Spleen (tissue), 11 donors: Measurements from ENCODE around the gene SDC1. TPM values are rescaled to one million over a fixed set of nuclear protein-coding genes. Genes with fewer than 3 reads are reported as not detected.

Experiments
- DNase-seq: peaks from one replicate; pipeline ENCODE4 v3.0.0-alpha.2; 2020
- H3K27ac ChIP-seq, 8 donors: fragments of 200-600 bp; sonication (generic) in 7 of 8; 1 replicate in 4 of 8; 2 replicates in 4 of 8; pipeline versions ENCODE4 v1.5.0 to v1.8.0; 2016 to 2021; ENCODE audit warnings: inconsistent platforms in 4 of 8, mild to moderate bottlenecking in 4 of 8, moderate library complexity in 1 of 8
- H3K27me3 ChIP-seq, 7 donors: fragments of 200-600 bp; sonication (generic) in 6 of 7; replicated peaks in 1 of 7; 1 replicate in 4 of 7; 2 replicates in 3 of 7; pipeline versions ENCODE4 v1.5.0 to v1.8.0; 2016 to 2021; ENCODE audit warnings: inconsistent platforms in 3 of 7, mild to moderate bottlenecking in 1 of 7
- H3K36me3 ChIP-seq, 6 donors: fragments of 200-600 bp; sonication (generic) in 5 of 6; 1 replicate in 4 of 6; 2 replicates in 2 of 6; pipeline versions ENCODE4 v1.5.0 to v1.8.0; 2016 to 2021; ENCODE audit warnings: inconsistent platforms in 2 of 6
- H3K4me1 ChIP-seq, 6 donors: fragments of 200-600 bp; sonication (generic) in 5 of 6; 1 replicate in 3 of 6; 2 replicates in 3 of 6; pipeline versions ENCODE4 v1.5.0 to v1.8.0; 2016 to 2021; ENCODE audit warnings: inconsistent platforms in 3 of 6
- H3K4me3 ChIP-seq, 8 donors: fragments of 200-600 bp; sonication (generic) in 7 of 8; 1 replicate in 4 of 8; 2 replicates in 4 of 8; pipeline versions ENCODE4 v1.5.0 to v1.8.0; 2016 to 2021; ENCODE audit warnings: inconsistent platforms in 4 of 8, mild to moderate bottlenecking in 4 of 8, moderate library complexity in 2 of 8
- H3K9me3 ChIP-seq, 8 donors: fragments of 200-600 bp; sonication (generic) in 7 of 8; 1 replicate in 4 of 8; 2 replicates in 4 of 8; pipeline versions ENCODE4 v1.5.0 to v1.8.0; 2016 to 2021; ENCODE audit warnings: inconsistent platforms in 4 of 8
- CTCF ChIP-seq, 11 experiments: fragments of 200-600 bp in 7 of 11; fragments of 450-650 bp in 4 of 11; sonication (generic) in 4 of 11; IDR thresholded peaks in 8 of 11; conservative IDR thresholded peaks in 3 of 11; 1 replicate in 7 of 11; 2 replicates in 4 of 11; pipeline versions ENCODE4 v1.4.0 to v1.8.0; 2016 to 2021; ENCODE audit warnings: antibody characterized with exemption in 11 of 11, inconsistent platforms in 4 of 11, mild to moderate bottlenecking in 1 of 11
- POLR2A ChIP-seq, 3 donors: fragments of 450-650 bp; IDR thresholded peaks; one replicate each; pipeline ENCODE4 v1.5.1; 2017; ENCODE audit warnings: antibody characterized with exemption in 3 of 3, mild to moderate bottlenecking in 1 of 3
- POLR2AphosphoS5 ChIP-seq, 3 donors: sonication (generic); formaldehyde crosslinking; IDR thresholded peaks; one replicate each; pipeline ENCODE4 v1.5.1; 2017; ENCODE audit warnings: antibody characterized with exemption in 3 of 3
- WGBS, 5 donors: extraction: QIAGEN DNeasy Blood & Tissue Kit in 3 of 5; methylation state at CpG; one replicate each; pipeline versions ENCODE4 v1.1.5 to v1.1.7; 2013 to 2018; 5-methylcytosine and 5-hydroxymethylcytosine counted together
- intact Hi-C: fragments of 100-400 bp; cut with DNase I; formaldehyde crosslinking; loops from one replicate; pipeline ENCODE4 v1.15.0; 2023; ENCODE audit warnings: low total_unique reads
- polyA plus RNA-seq, 3 donors: library from polyadenylated mRNA; stranded (reverse); fragments of 200-250 nt; gene quantifications; one replicate each; pipeline ENCODE4 v1.2.1, GENCODE V29; 2013
- total RNA-seq, 7 donors: library from RNA; depleted of rRNA in 3 of 7; stranded (reverse); fragments of >200 nt in 3 of 7; fragmentation: NEBNext Ultra II Directional in 4 of 7; extraction: Animal tissue kit (Norgen Biotek cat#: 25700) in 4 of 7; gene quantifications; one replicate each; pipeline versions ENCODE4 v1.1.0 to v1.2.1, GENCODE V29; 2016 to 2021
- donor health status: healthy with polysubstance abuse.
- donor health status: DM: no; HTN: no; CAD: no; lungs with moderate emphysema.
- donor health status: DM: no; HTN: no; CAD: no.
- donor health status: Bipolar disorder and iron deficiency.
- donor health status: healthy.
- donor health status: DM: no; HTN: no; CAD: no.
- donor health status: DM: yes; HTN: yes; CAD: no.

The SDC1 gene
- total and polyA plus RNA-seq, 10 donors = 0.54 to 43.8 (median 15.3) TPM

DNA sequence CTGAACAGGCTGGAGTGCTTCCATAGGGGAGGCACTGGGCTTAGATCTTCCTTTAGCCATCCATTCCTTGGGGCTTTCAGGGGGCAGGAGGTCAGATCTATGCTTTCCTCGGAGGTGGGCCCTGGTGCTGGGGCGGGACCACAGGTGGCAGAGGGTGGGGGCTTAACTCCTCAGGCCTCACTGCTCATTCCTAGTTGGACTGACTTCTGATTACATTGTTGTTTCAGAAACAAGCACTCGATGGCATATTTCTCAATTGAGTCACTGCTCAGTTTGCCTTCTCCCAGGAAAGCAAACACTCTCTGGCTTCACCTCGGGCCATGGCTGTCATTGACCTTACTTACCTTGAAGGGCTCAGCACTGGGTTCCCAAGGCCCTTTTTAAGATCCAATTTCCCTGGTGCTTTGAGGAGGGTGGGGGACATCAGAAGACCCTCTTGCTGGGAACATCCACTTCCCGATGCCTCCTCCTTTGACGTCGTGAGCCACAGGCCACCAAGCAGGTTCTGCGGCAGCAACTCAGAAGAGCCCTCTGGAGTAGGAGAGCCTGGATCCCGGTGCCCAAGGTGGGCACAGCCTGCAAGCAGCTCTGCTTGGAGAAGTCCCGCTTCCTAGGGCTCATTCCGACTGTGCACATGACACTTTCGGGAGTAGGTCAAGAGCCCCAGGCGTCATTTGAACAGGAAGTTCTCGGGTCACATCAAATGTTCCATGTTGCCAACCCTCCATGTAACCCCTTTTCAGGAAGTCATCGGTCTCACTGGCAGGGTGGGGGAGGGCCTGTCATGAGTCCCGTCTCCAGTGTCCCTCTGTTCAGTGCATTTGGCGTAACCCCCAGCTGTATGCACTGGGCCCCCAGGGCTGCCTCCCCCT, 40.6 kb downstream of the SDC1 start:
- no peaks in the 10 kb centered on the region for H3K9me3 ChIP-seq
- WGBS, 5 donors = 59 to 76% (median 71%) methylated on average over 12 to 17 of the region's 17 CpGs
- H3K36me3 ChIP-seq = no peaks in the 10 kb centered on the region
- peak; percentile 36 for DNase-seq
- peaks cover 0 to 16% (median 6%) of the 10 kb centered on the region in 6 donors for H3K4me1 ChIP-seq
- no peaks in the 10 kb centered on the region for H3K27me3 ChIP-seq
- intact Hi-C loops = no loop called here
- no peak overlapping the region for H3K4me3 ChIP-seq
- no peak overlapping the region for H3K27ac ChIP-seq
- no peak for TF ChIP-seq CTCF (IDR thresholded peaks at IDR 0.05 in 8 of 11, conservative IDR thresholded peaks at IDR 0.05 in 3 of 11)
- TF ChIP-seq POLR2A (IDR thresholded peaks at IDR 0.05) = no peak
- TF ChIP-seq POLR2AphosphoS5 (IDR thresholded peaks at IDR 0.05) = peak in 2 of 3 donors; percentile 15 to 55

GRCh38 chr2:20183373-20183772, 41.6 kb downstream of the SDC1 start:
- 46 to 70% (median 57%) methylated on average over 1 of the region's 1 CpG for WGBS, 5 donors
- DNase-seq = no peak
- intact Hi-C loops = no loop called here
- Histone ChIP-seq H3K4me3 (no peak overlapping the region), H3K27me3 (no peaks in the 10 kb centered on the region), H3K4me1 (peaks cover 0 to 16% (median 6%) of the 10 kb centered on the region in 6 donors), H3K36me3 (no peaks in the 10 kb centered on the region), H3K27ac (no peak overlapping the region), H3K9me3 (no peaks in the 10 kb centered on the region)
- TF ChIP-seq POLR2AphosphoS5 (IDR thresholded peaks at IDR 0.05) (no peak), POLR2A (IDR thresholded peaks at IDR 0.05) (no peak), CTCF (IDR thresholded peaks at IDR 0.05 in 8 of 11, conservative IDR thresholded peaks at IDR 0.05 in 3 of 11) (no peak)

DNA sequence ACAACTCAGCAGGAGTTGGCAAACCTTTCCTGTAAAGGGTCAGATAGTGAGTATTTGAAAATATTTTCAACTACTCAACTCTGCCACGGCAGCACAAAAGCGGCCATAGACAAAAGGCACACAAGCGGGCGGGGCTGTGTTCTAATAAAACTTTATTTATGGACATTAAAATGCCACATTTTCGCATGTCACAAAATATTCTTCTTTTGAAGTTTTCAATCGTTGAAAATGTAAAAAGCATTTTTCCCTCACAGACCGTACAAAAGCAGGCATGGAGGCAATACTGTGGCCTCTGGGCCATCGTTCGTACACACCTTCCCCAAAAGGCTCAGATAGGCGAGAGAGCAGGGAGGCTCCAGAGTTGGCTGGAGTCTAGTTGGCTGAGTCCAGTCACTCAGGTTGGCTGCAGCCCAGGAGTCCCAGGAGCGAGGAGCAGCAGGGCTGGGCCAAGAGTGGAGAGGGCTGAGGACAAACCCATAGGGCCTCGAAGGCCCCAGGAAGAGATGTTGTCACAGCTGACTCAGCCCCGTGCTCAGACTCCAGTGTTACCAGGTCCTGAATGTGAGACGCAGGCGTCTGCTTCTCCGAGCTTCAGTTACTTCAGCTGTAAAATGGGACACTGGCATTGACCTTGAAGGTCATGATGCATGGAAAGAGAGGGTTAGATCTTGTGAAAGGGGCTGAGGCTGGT, 42.5 kb downstream of the SDC1 start:
- Histone ChIP-seq H3K27ac (no peak overlapping the region), H3K27me3 (no peaks in the 10 kb centered on the region), H3K36me3 (no peaks in the 10 kb centered on the region), H3K4me1 (peaks cover 0 to 16% (median 6%) of the 10 kb centered on the region in 6 donors), H3K4me3 (no peak overlapping the region), H3K9me3 (no peaks in the 10 kb centered on the region)
- no peak for TF ChIP-seq CTCF (IDR thresholded peaks at IDR 0.05 in 8 of 11, conservative IDR thresholded peaks at IDR 0.05 in 3 of 11)
- TF ChIP-seq POLR2AphosphoS5 (IDR thresholded peaks at IDR 0.05) = no peak
- TF ChIP-seq POLR2A (IDR thresholded peaks at IDR 0.05) = no peak
- intact Hi-C loops = no loop called here
- 81 to 96% (median 91%) methylated on average over 16 of the region's 16 CpGs for WGBS, 5 donors
- peak; percentile 59 for DNase-seq

DNA sequence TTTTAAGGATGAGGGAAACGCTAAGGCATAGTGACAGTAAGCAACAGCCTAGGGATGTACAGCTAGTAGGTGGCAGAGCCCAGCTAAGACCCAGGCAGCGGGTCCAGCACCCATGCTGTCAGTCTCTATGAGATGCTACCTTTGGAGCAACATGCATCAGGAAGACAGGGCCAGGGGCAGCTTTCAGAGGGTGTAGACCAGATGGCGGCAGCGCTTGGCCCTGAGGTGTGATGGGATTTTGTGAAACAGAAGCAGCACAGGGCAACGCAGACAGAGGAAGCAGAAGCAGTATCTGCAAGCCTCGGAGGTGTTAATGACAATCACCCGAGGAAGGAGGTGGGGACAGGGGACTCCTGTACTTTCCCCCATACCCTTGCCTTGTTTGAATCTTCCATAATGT, 43.2 kb downstream of the SDC1 start:
- DNase-seq = peak; percentile 43
- 75 to 89% (median 83%) methylated on average over 7 of the region's 7 CpGs for WGBS, 5 donors
- TF ChIP-seq POLR2AphosphoS5 (IDR thresholded peaks at IDR 0.05) = no peak
- TF ChIP-seq POLR2A (IDR thresholded peaks at IDR 0.05) = no peak
- TF ChIP-seq CTCF (IDR thresholded peaks at IDR 0.05 in 8 of 11, conservative IDR thresholded peaks at IDR 0.05 in 3 of 11) = no peak
- Histone ChIP-seq H3K36me3 (no peaks in the 10 kb centered on the region), H3K9me3 (no peaks in the 10 kb centered on the region), H3K4me1 (peaks cover 0 to 16% (median 6%) of the 10 kb centered on the region in 6 donors), H3K27me3 (no peaks in the 10 kb centered on the region), H3K27ac (no peak overlapping the region), H3K4me3 (no peak overlapping the region)
- intact Hi-C loops = no loop called here
